ENCODE measurements around the gene SCGB3A1.

DNA sequence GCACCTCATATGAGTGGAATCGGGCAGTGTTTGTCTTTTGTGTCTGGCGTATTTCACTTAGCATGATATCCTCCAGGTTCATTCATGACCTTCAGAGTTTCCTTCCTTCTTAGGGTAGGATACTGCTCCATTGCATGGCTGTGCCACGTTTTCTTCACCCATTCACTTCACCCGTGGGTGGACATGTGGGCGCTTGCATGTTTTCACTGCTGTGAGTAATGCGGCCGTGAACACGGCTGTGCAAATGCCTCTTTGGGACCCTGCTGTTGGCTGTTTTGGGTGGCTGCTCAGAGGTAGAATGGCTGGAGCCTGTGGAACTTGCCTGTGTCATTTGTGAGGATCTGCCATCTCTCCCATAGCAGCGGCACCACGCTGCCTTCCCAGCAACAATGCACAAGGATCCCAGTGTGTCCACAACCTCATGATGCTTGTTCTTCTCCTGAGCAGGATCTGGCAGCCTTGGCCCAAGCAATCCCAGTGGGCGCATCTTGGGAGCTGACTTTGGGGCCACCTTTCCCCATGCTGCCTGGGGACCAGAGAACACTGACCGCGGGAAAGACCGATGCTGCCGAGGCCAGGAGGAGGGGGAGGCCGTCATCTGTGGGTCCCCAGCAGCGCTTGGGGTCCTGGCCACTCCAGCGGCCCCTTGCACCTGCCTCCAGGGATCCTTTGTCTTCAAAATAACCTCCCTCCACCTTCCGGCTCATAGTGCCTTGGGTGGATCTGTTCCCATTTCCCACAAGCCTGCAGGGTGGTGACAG is 2.3 kb upstream of the SCGB3A1 start:
- no peak for TF ChIP-seq EP300 (IDR thresholded peaks at IDR 0.05)
- no peak for TF ChIP-seq RFX5 (IDR thresholded peaks at IDR 0.05)
- TF ChIP-seq, protein P1, sequence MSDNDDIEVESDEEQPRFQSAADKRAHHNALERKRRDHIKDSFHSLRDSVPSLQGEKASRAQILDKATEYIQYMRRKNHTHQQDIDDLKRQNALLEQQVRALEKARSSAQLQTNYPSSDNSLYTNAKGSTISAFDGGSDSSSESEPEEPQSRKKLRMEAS (IDR thresholded peaks at IDR 0.05) = no peak
- TF ChIP-seq, protein P2, sequence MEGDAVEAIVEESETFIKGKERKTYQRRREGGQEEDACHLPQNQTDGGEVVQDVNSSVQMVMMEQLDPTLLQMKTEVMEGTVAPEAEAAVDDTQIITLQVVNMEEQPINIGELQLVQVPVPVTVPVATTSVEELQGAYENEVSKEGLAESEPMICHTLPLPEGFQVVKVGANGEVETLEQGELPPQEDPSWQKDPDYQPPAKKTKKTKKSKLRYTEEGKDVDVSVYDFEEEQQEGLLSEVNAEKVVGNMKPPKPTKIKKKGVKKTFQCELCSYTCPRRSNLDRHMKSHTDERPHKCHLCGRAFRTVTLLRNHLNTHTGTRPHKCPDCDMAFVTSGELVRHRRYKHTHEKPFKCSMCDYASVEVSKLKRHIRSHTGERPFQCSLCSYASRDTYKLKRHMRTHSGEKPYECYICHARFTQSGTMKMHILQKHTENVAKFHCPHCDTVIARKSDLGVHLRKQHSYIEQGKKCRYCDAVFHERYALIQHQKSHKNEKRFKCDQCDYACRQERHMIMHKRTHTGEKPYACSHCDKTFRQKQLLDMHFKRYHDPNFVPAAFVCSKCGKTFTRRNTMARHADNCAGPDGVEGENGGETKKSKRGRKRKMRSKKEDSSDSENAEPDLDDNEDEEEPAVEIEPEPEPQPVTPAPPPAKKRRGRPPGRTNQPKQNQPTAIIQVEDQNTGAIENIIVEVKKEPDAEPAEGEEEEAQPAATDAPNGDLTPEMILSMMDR (IDR thresholded peaks at IDR 0.05) = no peak
- TF ChIP-seq JUNB (IDR thresholded peaks at IDR 0.05) = no peak
- TF ChIP-seq RCOR1 (IDR thresholded peaks at IDR 0.05; ENCODE audit: low read depth, low read length) = no peak
- no peak for TF ChIP-seq POLR2A (IDR thresholded peaks at IDR 0.05; ENCODE audit: low read length)
- TF ChIP-seq RAD21 (conservative IDR thresholded peaks at IDR 0.05 in 1 of 2, IDR thresholded peaks at IDR 0.05 in 1 of 2) = no peak
